Measurements from ENCODE around the gene TAF3.
"Not testable (repeated sequence)": the region's sequence is repeated elsewhere in the genome, so short reads cannot be mapped to it uniquely, and the experiment has no call there.

Gene TAF3

DNA sequence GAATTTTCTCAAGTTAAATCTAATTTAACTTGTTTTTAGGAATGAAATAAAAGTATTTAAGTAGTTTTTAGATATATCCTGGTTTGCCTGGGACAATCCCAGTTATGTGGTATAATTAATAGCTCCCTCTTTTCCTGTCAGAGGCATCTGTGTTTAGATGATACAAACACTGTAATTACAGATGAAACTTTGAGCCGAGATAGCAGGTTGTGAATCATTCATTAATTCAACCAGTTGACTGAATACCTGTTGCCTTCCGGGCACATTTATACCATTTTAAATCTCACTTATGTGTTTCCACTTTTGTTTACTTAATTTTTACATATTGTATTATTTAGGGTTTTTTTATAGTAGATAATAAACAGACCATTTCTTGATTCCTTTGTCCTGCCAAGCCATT lies 154.1 kb downstream of the TAF3 start:
- no peak for DNase-seq

DNA sequence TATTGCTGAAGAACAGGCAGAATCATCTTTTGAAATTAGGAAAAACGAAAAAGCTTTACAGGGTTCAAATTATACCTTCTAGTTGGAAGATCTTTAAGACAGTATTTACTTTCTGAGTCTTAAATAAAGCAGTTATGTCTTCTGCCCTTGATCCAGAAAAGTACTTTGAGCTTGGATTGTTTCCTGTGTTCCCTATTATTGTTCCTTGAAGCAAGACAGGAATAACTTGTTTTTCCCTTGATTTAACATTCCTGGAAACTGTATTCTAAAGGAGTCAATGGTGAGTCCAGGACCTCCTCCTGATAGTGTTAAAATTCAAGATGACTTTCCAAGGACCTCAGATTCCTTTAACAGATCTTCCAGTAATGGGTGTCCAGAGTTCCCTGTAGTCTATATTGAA lies 161.9 kb downstream of the TAF3 start:
- DNase-seq = no peak

GRCh38 chr10:7982727-7983126 lies 164.4 kb downstream of the TAF3 start:
- DNase-seq = no peak

DNA sequence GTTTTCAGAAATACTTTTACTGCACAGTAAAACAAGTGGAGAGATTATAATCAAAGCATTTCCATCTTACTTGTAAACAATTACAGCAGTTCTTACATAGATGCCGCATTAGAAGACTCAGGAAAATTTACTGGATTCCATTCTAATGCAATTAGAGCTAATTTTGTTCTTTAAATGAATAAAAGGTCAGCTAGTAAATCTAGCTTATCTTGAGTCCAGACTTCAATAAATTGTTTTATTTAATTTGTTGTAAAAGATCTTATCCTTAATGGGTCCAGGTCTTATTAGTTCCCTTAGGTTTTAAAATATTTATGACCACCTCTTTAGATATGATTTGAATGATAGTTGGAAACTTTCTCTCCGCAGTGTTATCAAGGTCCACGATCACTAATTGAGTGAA lies 166.0 kb downstream of the TAF3 start:
- DNase-seq = no peak

DNA sequence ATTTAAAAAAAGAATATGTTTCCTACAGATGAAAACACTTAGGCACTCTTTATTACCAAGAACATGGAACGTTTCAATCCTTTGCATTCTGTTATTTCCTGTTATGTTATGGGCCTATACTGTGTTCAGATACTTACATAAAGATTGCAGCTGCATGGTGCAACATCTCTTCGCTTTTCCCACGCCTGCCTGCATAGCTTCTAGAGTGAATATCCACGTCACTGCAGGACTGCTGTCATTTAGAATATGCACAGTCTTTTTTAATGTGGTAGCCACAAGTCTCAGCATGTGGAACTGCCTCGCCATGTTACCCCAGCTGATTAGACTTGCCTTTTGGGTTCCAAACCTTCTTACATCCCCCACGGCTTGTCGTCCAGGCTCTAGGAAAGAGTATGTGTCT lies 166.6 kb downstream of the TAF3 start:
- no peak for DNase-seq

GRCh38 chr10:7986851-7987250 lies 168.5 kb downstream of the TAF3 start:
- DNase-seq = no peak

GRCh38 chr10:7988989-7989388 lies 170.7 kb downstream of the TAF3 start:
- no peak for DNase-seq

- DNase-seq = no peak
These were observed 180.5 kb downstream of the TAF3 start for GRCh38 chr10:7998831-7999230.

DNA sequence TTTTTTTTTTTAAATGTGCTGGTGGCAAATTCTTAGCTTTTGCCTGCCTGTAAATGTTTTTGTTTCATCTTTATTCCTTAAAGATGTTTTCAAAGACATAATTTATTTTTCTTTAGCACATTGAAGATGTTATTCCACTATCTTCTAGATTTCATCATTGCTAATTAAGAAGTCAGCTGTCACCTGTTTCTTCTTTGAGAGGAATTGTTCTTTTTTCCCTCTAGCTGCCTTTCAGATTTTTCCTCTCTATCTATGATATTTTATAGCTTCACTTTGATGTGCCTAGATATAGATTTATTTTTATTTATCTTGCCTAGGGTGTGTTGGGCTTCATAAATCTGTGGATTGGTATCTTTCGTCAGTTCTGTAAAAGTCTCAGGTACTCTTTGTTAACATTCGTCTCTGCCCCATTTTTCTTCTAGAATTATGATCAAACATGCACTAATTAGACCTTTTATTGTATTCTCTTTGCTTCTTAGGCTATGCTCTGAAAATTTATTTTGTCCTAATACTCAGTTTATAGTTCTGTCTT lies 186.2 kb downstream of the TAF3 start:
- no peak for DNase-seq

DNA sequence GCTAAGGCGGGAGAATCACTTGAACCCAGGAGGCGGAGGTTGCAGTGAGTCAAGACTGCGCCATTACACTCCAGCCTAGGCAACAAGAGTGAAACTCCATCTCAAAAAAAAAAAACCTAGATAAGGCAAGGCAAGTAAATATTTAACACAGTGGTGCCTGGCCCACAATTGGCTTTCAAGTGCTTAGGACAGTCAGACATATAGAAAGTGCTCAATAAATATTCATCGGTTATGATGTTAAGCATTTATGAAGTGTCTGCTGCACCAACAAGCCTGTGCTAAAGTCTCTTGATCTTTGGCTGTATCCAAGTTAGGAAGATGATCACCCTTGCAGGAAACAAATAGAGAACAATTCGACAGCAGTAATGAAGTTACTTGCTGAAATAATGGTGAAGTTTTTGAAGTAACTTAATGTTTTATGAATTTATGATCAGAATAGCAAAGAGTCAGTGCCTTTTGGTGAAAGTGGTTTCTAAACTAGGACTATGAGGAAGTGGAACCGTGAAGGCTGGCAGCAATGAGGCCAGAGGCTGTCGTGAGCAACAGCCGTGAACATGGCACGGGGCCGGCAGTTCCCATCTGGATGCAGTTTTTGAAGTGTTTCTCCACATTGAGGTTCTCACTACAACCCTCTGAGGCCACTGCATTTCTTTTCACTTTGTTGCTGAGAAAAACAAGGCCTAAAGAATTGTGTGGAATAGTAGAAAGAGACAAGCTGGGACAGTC lies 188.1 kb downstream of the TAF3 start:
- DNase-seq = no peak

GRCh38 chr10:8009031-8009430 lies 190.7 kb downstream of the TAF3 start:
- no peak for DNase-seq

- DNase-seq = no peak
These were observed 194.7 kb downstream of the TAF3 start for GRCh38 chr10:8013006-8013405.

GRCh38 chr10:8013619-8014018 lies 195.3 kb downstream of the TAF3 start:
- no peak for DNase-seq

DNA sequence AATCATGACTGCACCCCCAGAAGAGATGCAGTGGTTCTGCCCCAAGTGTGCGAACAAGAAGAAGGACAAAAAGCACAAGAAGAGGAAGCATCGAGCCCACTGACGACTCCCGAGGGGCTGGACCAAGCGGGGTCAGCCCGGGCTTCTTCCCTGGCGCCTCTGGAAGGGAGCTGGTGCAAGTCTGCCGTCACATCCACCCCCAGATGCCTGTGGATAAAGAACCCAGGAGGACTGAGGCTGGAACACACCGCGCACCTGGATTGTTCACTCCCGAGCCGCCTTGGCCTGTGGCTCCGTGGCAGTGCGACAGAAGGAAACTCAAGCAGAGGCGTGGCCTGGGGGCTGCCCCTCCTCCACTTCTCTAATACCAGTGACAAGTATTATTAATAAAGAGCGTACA lies 196.3 kb downstream of the TAF3 start:
- DNase-seq = no peak

GRCh38 chr10:8017277-8017676 lies 199.0 kb downstream of the TAF3 start:
- DNase-seq = no peak

DNA sequence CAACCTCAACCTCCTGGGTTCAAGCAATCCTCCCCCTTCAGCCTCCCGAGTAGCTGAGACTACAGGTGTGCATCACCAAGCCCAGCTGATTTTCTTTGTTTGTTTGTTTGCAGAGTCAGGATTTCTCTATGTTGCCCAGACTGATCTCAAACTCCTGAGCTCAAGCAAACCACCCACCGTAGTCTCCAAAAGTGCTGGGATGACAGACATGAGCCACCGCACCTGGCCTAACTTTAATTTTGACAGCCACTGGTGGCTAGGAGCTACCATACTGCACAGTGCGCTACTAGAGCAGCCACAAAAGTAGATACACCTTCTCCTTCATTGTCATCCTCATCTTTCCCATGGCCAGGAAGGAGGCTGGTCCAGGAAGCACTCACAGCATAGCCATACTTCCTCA lies 205.0 kb downstream of the TAF3 start:
- DNase-seq = no peak

GRCh38 chr10:8023851-8024250 lies 205.5 kb downstream of the TAF3 start:
- DNase-seq = no peak

- no peak for DNase-seq
These were observed 208.3 kb downstream of the TAF3 start for GRCh38 chr10:8026349-8027259.

DNA sequence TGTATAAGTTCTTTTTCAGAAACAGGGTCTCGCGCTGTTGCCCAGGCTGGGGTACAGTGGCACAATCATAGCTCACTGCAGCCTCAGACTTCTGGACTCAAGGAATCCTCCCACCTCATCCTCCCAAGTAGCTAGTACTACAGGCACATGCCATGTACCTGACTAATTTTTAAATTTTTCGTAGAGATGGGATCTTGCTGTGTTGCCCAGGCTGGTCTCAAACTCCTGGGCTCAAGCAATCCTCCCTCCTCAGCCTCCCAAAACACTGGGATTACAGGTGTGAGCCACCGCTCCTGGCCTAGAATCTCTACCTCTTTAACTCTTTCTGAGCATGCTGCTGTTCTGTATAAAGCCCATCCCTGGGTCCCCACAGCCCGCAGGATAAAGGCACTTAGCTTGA lies 212.9 kb downstream of the TAF3 start:
- DNase-seq = not testable (repeated sequence)

GRCh38 chr10:8032558-8032957 lies 214.3 kb downstream of the TAF3 start:
- DNase-seq = no peak

- DNase-seq = no peak
These were observed 215.6 kb downstream of the TAF3 start for GRCh38 chr10:8033812-8034465.

GRCh38 chr10:8034466-8035005 lies 216.2 kb downstream of the TAF3 start:
- DNase-seq = no peak

DNA sequence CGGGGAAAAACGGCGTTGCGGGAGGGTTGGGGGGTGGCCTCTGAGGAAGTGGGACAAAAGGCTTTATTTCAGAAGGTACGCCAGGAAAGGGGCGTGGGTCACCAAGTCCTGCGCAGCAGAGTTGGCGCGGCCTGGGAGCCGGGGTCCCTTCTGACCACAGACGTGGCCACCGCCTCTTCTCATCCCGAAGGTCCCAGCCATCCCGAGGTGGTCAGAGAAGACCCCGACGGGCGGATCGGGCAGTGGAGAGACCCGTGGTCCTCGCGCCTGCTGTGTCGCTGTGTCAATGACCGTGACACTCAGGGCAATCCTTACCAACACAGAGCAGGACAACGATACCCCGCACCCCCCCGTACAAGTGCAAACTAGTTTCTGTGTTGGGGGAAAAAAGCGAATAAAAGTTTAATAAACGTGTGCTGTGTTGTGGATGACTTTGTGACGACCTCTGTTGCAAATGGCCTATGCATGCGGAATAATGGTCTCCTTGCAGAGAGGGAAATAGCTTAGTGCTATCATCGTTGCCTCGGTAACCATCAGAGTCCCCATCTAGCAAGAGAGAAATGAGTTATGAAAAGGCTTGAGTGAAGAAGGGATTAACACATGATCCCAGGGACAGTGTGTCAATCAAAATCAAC lies 216.8 kb downstream of the TAF3 start:
- DNase-seq = no peak

Data from NCI-H345 (cell line).